CD4-positive, alpha-beta T cell treated with Interleukin-6 for 4 hours (primary cell): ENCODE data around the gene CREB3L2.
A peak's percentile ranks its signal among the peaks of the same experiment; 100 is the strongest.
"Not testable (repeated sequence)": the region's sequence is repeated elsewhere in the genome, so short reads cannot be mapped to it uniquely, and the experiment has no call there.

Experiments used
- DNase-seq: peaks from one replicate; pipeline ENCODE4 v3.0.0-alpha.2; 2020; ENCODE audit warnings: mixed read lengths

CREB3L2 gene

DNA sequence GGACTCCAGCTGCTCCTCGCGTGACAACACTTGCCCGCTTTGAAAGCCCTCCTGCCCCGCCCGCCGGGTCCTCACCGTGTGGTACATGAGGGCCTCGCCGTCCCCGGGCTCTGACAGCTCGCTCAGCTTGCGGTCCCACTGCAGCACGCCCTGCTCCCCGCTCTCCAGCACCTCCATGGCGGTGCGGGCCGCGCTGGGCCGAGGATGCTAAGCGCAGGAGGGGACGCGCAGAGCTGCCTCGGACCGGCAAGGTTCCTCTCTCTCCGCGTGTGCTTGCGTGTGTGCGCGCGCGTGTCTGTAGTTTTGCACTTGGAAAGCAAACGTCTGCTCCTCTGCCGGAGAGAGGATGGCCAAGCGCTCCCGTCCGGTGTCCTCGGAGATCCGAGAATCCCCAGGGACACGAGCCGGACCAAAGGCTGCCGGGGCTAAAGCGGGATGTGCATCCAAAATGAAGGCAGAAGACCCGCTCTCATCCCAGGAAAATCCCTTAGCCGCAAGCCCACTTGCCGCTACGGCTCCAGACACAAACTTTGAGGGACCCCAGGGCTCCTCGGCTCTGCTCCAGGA, at the start of gene CREB3L2:
CREB3L2 (minus strand) TSS at position 558 of the 567 bp plus-strand sequence; CDS start at position 177, 381 bp downstream.
- DNase-seq, result peak; percentile 73

GRCh38 chr7:138049505-138050116, 47.7 kb upstream of the CREB3L2 start:
- DNase-seq, result no peak

- no peak for DNase-seq
These were observed 46.0 kb upstream of the CREB3L2 start for GRCh38 chr7:138047907-138048306.

GRCh38 chr7:138044897-138045296, 43.0 kb upstream of the CREB3L2 start:
- DNase-seq, result no peak

GRCh38 chr7:138040063-138040462, 38.2 kb upstream of the CREB3L2 start:
- DNase-seq, result not testable (repeated sequence)

DNA sequence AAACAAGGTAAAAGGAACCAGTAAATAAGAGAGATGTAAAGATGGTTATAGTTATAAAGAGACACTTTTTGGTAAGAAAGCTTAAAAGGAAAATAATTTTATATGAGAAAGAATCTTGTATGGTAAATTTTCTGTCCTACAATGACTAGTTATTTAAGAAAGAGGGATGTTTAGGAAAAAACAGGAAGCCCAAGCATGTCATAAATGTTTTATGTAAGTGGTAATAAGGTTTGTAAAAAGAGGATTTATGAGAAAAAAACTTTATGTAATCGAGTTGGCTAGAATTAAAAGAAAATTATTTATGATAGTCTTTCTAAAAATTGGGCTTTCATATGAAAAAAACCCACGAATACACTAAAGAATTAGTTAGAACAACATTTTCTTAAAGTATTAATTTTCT, 34.2 kb upstream of the CREB3L2 start:
- no peak for DNase-seq

GRCh38 chr7:138033241-138033640, 31.4 kb upstream of the CREB3L2 start:
- DNase-seq, result no peak

- DNase-seq, result no peak
These were observed 30.9 kb upstream of the CREB3L2 start for GRCh38 chr7:138032770-138033169.

- no peak for DNase-seq
These were observed 30.3 kb upstream of the CREB3L2 start for GRCh38 chr7:138032186-138032585.

- DNase-seq, result no peak
These were observed 28.9 kb upstream of the CREB3L2 start for GRCh38 chr7:138030679-138031351.

DNA sequence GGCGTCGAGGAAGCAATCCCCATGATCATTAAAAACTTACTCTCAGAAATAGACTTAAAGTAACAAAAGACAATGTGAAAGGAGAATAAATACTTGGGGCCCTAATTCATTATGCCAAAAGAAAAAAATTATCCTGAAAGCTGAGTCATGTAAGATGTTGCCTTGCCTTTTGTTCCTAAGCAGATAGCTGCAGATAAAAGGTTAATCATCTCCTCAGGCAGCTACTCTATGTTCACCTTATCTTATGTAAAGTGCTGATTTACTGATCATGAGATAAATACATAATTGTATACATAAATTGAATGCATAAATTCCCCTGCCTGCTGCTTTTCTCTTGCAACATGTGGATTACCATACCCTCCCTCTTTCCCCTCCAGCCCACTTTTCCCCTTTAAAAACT, 28.1 kb upstream of the CREB3L2 start:
- no peak for DNase-seq

DNA sequence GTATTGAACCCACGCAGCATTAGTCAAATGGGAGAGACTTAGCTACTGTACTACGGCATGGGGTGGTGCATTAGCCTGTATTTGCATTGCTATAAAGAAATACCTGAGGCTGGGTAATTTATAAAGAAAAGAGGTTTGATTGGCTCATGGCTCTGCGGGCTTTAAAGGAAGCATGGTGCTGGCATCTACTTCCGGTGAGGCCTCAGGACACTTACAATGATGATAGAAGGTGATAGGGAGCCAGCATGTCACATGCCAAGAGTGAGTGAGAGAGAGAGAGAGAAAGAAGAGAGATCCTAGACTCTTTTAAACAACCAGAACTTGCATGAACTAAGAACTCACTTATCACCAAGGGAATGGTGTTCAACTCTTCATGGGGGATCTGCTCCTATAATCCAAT, 27.2 kb upstream of the CREB3L2 start:
- DNase-seq, result no peak

- no peak for DNase-seq
These were observed 25.2 kb upstream of the CREB3L2 start for GRCh38 chr7:138027100-138027499.

DNA sequence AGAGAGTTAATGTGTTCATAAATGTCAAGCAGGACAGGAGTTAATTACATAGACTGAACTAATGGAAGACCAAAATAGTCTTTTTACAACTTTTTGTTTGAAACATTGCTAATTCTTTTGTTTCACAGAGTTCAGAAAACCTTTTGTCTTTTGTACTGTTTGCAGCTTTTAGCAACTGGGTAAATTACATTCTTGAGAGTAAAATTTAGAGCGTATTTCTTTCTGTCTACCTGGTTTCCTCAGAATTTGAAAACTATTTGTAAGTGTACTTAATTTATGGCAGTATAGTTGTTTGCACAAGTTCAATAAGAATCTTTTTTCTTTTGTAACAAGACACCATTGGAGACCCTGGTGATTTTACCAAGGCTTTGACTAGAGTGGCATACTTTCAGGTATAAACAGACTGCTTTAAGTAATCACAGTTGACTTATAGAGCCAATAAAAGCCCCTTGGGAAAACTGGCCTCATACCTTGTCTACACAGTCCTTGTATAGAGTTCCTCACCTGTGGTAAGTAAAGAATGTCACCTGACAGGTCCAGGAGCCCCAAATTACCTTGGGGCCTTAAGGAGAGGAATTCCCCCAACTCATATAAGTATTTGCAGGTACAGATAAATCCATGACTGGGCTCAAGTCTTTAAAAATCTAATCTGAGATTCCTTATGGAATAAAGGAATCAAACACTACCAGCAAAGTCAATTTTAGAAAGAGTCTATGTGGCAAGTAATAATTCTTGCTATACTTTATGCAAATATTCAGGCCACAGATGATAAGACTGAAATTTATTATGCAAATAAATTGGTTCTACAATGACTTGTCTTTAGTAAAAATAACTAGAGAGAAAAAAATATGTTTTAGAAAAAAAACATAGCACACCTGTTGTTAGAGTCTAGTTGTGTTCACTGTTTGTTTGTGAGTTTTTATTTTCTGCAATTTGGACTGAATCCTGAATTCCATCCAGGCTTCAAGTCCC, 23.6 kb upstream of the CREB3L2 start:
- DNase-seq, result no peak

- no peak for DNase-seq
These were observed 22.9 kb upstream of the CREB3L2 start for GRCh38 chr7:138024765-138025164.

DNA sequence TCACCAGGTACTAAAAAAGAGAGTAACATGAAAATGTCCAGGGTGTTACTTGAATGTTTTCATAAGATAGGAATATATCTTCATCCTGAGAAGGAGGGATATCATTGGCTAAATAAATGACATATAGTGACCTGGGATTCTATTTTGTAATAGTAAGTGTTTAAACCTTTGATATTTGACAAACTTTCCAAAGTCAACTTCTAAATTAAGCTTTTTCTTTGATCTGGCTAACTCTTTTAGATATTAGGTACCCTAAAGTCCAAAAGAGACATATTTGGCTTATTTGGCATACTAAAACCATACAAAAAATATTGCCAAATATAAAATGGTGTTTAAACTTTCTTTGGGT, 22.4 kb upstream of the CREB3L2 start:
- DNase-seq, result no peak

DNA sequence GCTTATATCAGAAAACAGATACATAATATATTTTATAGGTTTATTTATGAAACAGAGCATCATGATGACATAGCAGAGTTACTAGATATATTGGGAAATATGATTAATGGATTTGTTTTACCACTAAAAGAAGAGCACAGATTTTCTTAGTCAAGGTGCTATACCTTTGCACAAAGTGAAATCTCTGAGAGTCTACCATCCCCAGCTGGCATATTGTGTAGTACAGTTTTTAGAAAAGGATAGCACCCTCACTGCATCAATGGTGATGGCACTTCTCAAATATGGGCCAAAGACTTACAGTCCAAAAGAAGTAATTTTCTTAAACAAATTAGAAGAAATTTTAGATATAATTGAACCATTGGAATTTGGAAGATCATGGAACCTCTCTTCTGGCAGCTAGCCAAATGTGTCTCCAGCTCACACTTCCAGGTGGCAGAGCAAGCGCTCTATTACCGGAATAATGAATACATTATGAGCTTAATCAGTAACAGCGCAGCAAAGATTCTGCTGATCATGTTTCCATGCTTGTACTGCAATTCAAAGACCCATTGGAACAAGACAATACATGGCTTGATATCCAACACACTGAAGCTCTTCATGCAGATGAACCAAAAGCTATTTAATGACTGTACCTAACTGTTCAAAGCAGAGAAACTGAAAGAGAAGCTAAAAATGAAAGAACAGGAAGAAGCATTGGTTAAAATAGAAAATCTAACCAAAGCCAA, 21.9 kb upstream of the CREB3L2 start:
- no peak for DNase-seq

DNA sequence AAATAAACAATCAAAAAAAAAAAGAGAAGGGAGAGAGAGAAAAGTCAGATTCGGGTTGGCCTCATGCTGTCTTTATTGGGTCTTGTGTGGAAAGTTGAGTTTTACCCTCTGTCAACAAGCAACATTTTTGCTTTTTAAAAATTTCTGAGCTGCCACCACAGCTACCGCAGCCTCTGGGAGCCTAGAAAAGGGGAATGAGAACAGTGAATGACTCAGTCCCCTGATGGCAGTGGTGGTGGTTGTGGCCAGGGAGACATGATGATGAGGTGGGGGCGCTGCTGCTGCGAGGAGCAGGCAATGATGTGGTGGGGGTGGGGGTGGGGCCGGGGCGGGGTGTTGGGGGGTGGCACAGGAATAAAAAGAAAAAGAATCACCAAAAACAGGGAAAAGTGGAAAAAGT, 20.0 kb upstream of the CREB3L2 start:
- DNase-seq, result no peak

DNA sequence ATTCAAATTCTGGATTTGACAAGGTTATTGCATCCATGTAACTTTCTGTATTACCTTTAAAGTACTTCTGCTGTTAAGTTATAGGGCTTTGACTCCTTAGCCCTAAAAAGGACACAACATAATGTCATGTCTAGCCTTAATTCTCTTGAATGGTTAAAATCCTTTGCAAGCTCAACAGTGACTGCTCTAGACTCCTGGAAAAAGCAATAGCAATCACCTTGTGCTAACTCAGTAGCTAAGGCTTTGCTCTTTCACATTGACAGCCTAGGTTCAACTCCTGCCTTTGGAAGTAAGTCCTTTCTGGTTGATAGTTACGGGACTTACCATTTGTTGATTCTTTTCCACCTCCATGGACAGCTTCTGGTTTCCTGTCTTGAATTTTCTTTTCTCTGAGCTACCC, 16.1 kb upstream of the CREB3L2 start:
- no peak for DNase-seq

DNA sequence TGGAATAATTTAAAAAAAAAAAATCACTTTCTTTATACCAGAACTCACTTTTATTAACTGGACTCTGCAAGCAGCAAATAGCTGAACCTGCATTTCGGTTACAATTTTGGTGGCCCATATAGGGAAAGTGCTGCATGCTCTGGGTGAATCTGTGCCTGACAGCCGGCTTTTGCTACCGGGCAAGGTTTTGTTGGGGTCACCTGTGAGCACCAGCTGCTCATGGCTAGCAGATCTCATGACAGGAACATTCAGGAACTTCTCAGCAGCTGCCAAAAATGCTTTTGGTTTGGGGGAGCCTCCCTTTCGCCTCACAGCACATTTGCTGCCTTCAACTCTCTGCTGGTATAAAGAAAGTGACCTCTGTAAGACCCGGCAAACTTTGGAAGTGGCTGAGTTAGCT, 13.2 kb upstream of the CREB3L2 start:
- no peak for DNase-seq

GRCh38 chr7:138014686-138015085, 12.8 kb upstream of the CREB3L2 start:
- DNase-seq, result no peak

DNA sequence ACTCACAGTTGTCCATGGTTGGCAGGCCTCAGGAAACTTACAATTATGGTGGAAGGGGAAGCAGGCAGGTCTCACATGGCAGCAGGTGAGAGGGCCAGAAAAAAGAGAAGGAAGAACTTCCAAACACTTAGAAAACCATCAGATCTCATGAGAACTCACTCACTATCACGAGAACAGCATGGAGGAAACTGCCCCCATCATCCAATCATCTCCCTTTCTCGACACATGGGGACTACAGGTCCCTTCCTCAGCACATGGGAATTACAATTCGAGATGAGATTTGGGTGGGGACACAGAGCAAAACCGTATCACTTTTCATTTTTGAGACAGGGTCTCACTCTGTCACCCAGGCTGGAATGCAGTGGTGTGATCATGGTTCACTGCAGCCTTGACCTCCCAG, 12.3 kb upstream of the CREB3L2 start:
- DNase-seq, result not testable (repeated sequence)

GRCh38 chr7:138009350-138009653, 7.4 kb upstream of the CREB3L2 start:
- DNase-seq, result no peak
